Gastrocnemius medialis (tissue), 4 donors: ENCODE measurements around the gene DNASE1L3.

Experiments used
- CTCF ChIP-seq, 5 experiments: fragments of 450-650 bp in 3 of 5; fragments of 200-600 bp in 2 of 5; sonication (generic) in 2 of 5; IDR thresholded peaks in 4 of 5; conservative IDR thresholded peaks in 1 of 5; 1 replicate in 4 of 5; 2 replicates in 1 of 5; pipeline ENCODE4 v1.5.1; 2016 to 2019; ENCODE audit warnings: antibody characterized with exemption in 5 of 5, mild to moderate bottlenecking in 3 of 5, moderate library complexity in 3 of 5
- POLR2A ChIP-seq, 2 donors: fragments of 450-650 bp; IDR thresholded peaks; one replicate each; pipeline ENCODE4 v1.6.1; 2017; ENCODE audit warnings: antibody characterized with exemption in 2 of 2, mild to moderate bottlenecking in 2 of 2, moderate library complexity in 2 of 2

DNA sequence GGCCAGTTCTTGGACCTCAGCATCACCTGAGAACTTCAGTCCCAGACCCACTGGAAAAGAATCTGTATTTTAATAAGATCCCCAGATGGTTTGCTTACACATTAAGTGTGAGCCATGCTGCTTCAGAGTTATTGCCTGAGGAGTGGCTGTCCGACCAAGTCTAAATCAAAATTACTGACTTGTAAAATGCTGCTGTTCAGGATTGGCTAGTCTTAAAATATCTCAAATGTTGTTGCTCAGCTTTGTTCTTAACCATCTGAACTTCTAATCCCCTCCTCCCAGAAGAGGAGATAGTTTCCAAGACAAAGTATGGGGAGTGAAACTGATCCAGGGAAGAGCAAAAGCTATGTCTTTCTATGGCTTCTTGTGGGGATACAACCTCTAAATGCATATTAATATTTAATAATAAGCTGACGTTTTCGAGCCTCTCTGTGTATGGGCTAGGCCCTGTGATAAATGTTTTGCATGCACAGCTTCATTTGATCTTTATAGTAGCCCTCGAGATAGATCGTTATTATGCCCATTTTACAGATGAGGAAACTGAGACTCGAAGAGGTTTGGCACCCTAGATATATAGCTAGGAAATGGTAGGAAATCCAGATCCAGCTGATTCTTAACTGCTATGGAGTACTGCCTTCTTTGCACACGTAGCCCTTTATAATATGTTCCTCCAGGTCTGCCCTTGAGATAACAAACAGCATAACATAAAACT lies 52.2 kb downstream of the DNASE1L3 start:
- TF ChIP-seq CTCF (IDR thresholded peaks at IDR 0.05 in 4 of 5, conservative IDR thresholded peaks at IDR 0.05 in 1 of 5) (no peak), POLR2A (IDR thresholded peaks at IDR 0.05) (no peak)
